ENCODE measurements around the gene ANKFY1.

DNA sequence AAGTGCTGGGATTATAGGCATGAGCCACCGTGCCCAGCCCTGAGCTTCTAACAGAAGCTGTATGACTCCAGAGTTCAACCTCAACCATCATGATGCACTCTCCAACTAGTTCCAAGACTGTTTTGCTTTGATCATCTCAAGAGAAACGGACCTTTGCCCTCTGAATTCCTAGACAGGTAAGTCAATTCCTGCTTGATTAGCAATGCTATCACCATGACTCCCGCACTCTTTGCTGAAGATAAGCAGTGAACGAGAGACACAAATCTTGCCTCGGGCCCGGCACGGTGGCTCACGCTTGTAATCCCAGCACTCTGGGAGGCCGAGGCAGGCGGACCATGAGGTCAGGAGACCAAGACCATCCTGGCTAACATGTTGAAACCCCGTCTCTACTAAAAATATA, 22.2 kb downstream of the ANKFY1 start:
- TF ChIP-seq MIER1 (IDR thresholded peaks at IDR 0.05; ENCODE audit: low read depth) (no peak), IRF2 (CRISPR knock-in tag; IDR thresholded peaks at IDR 0.05) (no peak)

Measured in K562 (cell line).